SK-N-MC (cell line): ENCODE results near the gene MAGI1.

ENCODE experiments used
- EZH2 ChIP-seq: fragments of 200-600 bp; sonication (generic); IDR thresholded peaks from one replicate; pipeline ENCODE4 v1.6.1; 2017; ENCODE audit warnings: antibody characterized with exemption
- POLR2AphosphoS5 ChIP-seq: IDR thresholded peaks from 2 replicates; pipeline ENCODE4 v1.6.1; 2012; ENCODE audit warnings: mild to moderate bottlenecking, low read depth, low read length, borderline replicate concordance

DNA sequence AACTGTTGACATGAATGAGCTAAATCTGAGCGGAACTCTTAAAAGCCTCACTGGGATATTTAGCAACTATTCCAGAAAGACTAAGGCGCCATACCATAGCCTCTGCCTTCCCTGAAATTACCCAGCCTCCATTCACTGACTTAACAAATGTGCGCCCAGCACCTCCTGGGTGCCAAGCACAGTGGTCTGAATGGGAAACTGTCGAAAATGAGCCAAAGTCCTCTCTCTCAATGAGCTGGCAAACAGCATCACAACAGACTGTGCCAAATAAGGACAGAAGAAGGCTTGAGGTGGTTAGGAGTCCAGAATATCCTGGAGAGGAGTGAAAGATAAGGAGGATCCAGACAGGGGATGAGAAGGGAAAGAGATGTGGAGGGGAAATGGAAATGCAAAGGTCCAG is 332.4 kb downstream of the MAGI1 start:
- TF ChIP-seq POLR2AphosphoS5 = no peak
- TF ChIP-seq EZH2 = no peak
